WTC11 (cell line): ENCODE results near the gene EPHA6.

Experiments
- AFF4 ChIP-seq: sonication (generic); formaldehyde crosslinking; IDR thresholded peaks from 2 replicates; pipeline ENCODE4 v1.8.1; 2023; ENCODE audit warnings: mild to moderate bottlenecking, missing genetic modification reagents, borderline replicate concordance
- NFATC4 ChIP-seq: fragments of 250-450 bp; sonication (Bioruptor Pico); IDR thresholded peaks from 2 replicates; pipeline ENCODE4 v1.9.0; 2021; ENCODE audit warnings: mild to moderate bottlenecking
- SP1 ChIP-seq: sonication (generic); formaldehyde crosslinking; conservative IDR thresholded peaks from 2 replicates; pipeline ENCODE4 v1.8.1; 2022; ENCODE audit warnings: missing genetic modification reagents
- TEAD1 ChIP-seq: sonication (generic); formaldehyde crosslinking; IDR thresholded peaks from 2 replicates; pipeline ENCODE4 v1.8.0; 2022; ENCODE audit warnings: mild to moderate bottlenecking, missing genetic modification reagents
- ZNF121 ChIP-seq: sonication (generic); formaldehyde crosslinking; IDR thresholded peaks from 2 replicates; pipeline ENCODE4 v1.8.0; 2023; ENCODE audit warnings: missing genetic modification reagents
- TF ChIP-seq, protein P1 (sequence below): sonication (generic); formaldehyde crosslinking; IDR thresholded peaks from 2 replicates; pipeline ENCODE4 v1.8.1; 2023; ENCODE audit warnings: mild to moderate bottlenecking, missing genetic modification reagents, moderate library complexity

DNA sequence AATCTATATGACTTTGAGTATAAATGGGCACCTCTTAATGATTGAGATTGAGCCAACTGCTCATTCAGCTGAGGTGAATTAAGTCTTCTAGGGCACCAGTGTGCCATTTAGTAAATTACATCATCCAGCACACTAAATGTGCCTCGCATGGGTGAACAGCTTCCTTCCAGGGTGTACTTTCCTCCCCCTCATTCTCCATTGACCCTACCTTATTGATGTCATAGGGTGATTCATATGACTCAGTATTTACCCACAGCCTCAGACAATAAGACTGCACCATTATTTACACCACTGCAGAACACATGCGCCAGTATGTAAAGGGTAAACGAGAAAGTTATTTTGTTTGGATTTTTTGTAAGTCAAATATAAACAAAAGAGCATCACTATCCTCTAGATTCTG is 765.0 kb downstream of the EPHA6 start:
- TF ChIP-seq NFATC4 (CRISPR knock-in tag) = no peak
- TF ChIP-seq, protein P1, sequence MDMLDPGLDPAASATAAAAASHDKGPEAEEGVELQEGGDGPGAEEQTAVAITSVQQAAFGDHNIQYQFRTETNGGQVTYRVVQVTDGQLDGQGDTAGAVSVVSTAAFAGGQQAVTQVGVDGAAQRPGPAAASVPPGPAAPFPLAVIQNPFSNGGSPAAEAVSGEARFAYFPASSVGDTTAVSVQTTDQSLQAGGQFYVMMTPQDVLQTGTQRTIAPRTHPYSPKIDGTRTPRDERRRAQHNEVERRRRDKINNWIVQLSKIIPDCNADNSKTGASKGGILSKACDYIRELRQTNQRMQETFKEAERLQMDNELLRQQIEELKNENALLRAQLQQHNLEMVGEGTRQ (CRISPR knock-in tag) = no peak
- TF ChIP-seq SP1 (CRISPR knock-in tag) = no peak
- TF ChIP-seq TEAD1 (CRISPR knock-in tag) = no peak
- no peak for TF ChIP-seq ZNF121 (CRISPR knock-in tag)
- TF ChIP-seq AFF4 (CRISPR knock-in tag) = no peak
